HFF-Myc (cell line): Measurements from ENCODE around the gene CDK5RAP2.

Experiments used
- DNase-seq: peaks from one replicate; pipeline ENCODE4 v3.0.0-alpha.2; 2011; ENCODE audit warnings: low read depth; ENCODE audit errors: extremely low read depth
- H3K4me3 ChIP-seq: replicated peaks from 2 replicates; pipeline ENCODE4 v1.5.1; 2011; ENCODE audit warnings: low read depth, mild to moderate bottlenecking, control low read depth, low read length
- TF ChIP-seq, protein P1 (sequence below): IDR thresholded peaks from 2 replicates; pipeline ENCODE4 v1.5.1; 2012; ENCODE audit warnings: mild to moderate bottlenecking, low read depth, low read length, control low read depth; ENCODE audit errors: missing control alignments

Gene CDK5RAP2

DNA sequence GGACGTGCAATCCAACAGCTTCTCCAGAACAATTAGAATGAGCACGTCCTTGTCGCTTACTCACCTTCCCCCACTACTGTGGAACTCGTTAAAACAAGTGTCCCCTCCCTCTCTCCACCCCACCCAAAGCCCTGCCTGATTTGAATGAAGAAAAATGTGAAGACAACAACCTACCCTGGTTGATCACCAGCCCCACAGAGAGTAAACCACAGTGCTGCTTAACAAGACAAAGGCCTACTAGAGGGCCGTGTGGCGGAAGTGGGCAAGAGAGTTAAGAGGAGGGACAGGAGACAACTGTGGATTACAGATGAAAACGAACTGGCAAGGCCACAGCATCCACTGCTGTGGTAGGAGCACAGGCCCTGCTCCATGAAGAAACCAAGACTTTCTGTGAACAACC, 51.1 kb downstream of the CDK5RAP2 start:
- DNase-seq: no peak
- TF ChIP-seq, protein P1, sequence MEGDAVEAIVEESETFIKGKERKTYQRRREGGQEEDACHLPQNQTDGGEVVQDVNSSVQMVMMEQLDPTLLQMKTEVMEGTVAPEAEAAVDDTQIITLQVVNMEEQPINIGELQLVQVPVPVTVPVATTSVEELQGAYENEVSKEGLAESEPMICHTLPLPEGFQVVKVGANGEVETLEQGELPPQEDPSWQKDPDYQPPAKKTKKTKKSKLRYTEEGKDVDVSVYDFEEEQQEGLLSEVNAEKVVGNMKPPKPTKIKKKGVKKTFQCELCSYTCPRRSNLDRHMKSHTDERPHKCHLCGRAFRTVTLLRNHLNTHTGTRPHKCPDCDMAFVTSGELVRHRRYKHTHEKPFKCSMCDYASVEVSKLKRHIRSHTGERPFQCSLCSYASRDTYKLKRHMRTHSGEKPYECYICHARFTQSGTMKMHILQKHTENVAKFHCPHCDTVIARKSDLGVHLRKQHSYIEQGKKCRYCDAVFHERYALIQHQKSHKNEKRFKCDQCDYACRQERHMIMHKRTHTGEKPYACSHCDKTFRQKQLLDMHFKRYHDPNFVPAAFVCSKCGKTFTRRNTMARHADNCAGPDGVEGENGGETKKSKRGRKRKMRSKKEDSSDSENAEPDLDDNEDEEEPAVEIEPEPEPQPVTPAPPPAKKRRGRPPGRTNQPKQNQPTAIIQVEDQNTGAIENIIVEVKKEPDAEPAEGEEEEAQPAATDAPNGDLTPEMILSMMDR: no peak
- H3K4me3 ChIP-seq: no peak overlapping the region

DNA sequence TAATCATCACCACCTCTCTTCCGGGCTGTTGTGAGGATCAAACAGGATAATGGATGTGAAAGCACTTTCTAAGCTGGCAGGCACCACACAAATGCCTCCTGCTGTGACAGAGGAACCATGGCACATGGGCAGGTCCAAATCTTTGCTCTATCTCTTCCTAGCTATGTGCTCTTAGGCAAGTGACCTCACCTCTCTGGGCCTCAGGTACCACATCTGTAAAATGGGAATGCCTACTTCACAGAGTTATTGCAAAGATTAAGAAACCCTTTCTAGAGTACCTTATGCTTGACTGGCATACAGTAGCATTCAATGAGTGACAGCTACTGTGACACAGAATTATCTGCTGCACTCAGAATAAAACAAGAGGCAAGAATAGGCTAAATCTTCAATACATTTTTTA, 51.6 kb downstream of the CDK5RAP2 start:
- TF ChIP-seq, protein P1: no peak
- no peak overlapping the region for H3K4me3 ChIP-seq
- no peak for DNase-seq

DNA sequence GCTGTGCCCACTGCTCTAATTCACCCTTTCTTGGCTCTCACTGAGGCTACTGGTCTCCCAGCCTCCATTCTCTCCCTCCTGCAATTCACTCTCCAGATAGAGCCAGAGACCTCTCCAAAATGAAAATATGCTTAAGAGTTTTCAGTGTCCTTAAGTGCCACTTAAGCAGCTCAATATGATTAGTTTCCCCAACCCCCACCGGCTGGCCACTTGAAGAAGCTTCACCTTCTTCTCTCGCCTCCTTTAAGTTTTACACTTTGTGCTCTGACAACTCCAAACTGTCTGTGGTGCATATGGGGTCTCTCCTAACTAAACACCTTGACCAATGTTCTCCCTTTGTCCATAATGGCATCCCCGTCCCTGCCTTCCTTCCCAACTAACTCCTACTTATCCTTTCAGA, 53.4 kb downstream of the CDK5RAP2 start:
- TF ChIP-seq, protein P1: no peak
- no peak for DNase-seq
- no peak overlapping the region for H3K4me3 ChIP-seq

DNA sequence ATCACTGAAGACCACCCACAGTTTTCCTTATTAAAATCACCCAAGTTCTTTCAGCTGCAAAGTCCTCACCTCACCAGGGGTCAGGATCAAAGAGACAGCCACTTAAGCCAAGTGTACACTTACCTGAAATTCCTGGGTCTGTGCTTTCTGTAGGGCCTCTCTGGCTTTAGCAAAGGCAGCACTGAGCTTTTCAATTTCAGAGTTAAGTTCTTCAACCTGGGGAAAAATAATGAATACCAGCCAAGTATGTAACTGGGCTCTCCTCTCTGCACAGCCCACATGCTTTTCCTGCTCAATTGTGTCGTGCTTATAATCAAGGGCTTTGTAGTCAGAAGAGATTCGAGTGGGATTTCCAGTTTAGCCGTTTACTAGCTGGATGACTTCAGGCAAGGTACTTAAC, 55.1 kb downstream of the CDK5RAP2 start:
- no peak overlapping the region for H3K4me3 ChIP-seq
- no peak for DNase-seq
- TF ChIP-seq, protein P1: no peak

DNA sequence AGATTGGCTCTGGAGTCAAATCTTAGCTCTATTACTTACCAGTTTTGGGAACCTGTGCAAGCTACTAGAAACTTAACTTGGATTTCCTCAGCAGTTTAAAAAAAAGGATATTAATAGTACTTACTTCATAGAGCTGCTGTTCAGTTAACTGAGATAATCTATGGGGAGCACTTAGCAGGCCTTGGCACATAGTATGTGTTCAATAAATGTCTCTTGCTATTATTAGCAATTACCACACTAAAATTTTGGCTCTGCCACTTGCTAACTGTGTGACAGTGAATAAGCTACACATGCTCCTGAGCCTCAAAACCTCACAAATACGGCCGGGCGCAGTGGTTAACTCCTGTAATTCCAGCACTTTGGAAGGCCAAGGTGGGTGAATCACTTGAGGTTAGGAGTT, 55.9 kb downstream of the CDK5RAP2 start:
- TF ChIP-seq, protein P1: no peak
- no peak overlapping the region for H3K4me3 ChIP-seq
- DNase-seq: no peak

DNA sequence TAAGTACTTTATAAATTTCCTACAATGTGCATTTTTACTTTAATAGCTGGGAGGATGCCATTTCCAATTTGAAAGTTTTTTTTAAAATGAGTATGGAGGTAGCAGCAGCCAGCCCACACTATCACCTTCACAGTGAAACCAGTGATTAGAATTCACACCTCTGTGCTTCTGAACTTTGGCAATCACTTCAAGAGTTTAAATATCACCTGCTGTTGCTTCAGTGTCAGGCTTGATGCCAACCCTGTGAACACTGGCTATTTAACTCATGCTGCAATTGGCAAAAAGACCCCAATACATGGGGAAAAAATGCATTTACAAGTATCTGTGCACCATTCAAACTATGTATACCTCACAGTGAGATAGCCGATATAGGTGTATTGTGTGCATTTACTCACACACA, 57.4 kb downstream of the CDK5RAP2 start:
- no peak for DNase-seq
- TF ChIP-seq, protein P1: no peak
- H3K4me3 ChIP-seq: no peak overlapping the region

DNA sequence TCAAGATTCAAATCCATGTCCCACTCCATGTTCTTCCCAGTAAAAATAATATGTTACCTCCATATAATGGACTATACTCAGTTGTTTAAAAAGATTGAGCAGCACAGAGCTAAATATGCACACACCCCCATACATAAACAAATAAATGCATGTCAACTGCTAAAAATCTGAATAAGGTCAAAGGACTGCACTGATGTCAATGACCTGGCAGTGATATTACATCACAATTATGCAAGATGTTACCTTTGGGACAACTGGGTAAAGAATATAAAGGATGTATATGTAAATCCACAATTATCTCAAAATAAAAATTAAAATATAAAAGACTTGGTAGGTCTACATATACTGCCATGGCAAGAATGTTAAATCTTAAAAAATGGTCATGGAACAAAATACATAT, 57.9 kb downstream of the CDK5RAP2 start:
- H3K4me3 ChIP-seq: no peak overlapping the region
- DNase-seq: no peak
- TF ChIP-seq, protein P1: no peak
